DMS79 treated with DMSO at 0.1 percent for 48 hours (cell line): ENCODE measurements around the gene GALNT14.

Source experiments
- DNase-seq: peaks from one replicate; lab custom pipeline; 2025; lab: John Stamatoyannopoulos, UW

Gene GALNT14

DNA sequence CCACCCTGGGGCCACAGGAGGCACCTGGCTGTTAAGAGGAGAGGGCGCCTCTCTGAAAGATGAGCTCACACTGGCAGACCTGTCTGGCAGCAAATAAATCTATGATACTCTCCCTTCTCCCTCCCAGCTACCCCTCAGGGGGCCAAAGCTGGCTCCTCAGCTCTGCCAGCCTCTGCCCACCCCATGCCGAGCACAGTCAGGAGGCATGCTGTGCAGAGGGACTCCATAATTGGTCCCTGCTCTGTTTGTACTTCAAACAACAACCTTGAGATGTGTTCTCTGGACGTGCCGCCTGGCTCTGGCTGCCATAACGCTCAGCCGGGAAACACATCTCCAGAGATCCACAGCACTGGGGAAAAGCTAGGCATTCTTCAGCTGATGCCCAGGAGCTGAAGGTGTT, 126.7 kb downstream of the GALNT14 start:
- no peak for DNase-seq

DNA sequence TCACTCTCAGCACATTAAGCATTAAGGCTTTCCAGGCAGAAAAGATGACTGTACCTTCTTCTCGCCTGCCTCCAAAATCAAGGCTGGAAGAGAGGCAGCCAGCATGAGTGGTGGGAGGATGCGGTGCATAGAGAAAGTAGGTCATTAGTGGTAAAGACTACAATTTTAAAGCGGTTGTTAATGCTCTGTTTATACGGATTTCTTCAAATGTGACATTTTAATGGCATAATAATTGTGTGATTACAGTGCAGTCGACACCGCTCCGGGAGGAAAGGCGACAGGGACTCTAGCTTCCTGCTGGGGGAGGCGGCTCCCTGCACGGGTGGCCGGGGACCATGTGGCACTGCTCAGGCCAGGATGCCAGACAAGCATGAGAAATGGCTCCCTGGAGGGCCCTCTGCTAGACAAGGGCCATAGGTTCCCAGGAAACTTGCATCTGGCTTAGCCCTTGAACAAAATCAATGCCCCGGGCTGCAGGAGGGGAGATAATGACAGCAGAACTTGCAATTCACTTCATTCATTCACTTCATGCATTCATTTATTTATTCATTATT, 129.6 kb downstream of the GALNT14 start:
- no peak for DNase-seq

DNA sequence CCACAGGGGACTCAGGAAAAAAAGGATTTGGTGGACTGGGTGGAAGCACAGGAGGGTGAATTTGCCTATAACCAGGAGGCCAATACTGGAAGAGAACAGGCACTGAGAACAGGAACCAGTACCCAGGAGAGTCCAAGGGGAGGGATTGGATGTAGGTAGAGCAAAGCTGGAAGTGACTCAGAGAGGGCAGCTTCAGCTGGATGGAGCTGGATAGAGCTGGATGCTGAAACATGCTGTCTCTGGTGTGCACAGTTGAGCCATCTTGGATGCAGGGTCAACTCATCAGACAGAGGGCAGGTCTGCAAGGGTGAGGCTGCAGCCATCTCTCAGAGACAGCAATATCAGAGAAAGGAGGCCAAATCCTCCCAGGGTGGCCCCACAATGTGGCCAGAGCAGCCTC, 134.0 kb downstream of the GALNT14 start:
- DNase-seq: no peak

DNA sequence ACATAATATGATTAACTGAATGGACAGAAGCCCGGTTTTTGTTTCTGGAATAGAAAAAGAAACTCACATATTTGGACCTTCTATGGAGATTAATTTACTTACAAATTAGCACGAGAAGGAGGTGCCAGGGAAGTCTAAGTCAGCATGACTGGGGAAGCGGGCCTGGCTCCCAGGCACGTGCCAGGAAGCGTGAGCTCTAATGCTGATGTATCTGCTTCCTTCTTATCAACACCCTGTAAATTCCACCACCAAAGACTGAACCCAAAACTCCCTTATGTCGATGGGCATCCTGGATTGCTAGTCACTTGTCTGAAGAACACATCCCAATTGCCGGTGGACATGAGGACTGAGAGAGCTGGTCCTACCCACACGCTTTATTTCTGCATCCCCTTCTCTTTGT, 134.5 kb downstream of the GALNT14 start:
- DNase-seq: no peak

DNA sequence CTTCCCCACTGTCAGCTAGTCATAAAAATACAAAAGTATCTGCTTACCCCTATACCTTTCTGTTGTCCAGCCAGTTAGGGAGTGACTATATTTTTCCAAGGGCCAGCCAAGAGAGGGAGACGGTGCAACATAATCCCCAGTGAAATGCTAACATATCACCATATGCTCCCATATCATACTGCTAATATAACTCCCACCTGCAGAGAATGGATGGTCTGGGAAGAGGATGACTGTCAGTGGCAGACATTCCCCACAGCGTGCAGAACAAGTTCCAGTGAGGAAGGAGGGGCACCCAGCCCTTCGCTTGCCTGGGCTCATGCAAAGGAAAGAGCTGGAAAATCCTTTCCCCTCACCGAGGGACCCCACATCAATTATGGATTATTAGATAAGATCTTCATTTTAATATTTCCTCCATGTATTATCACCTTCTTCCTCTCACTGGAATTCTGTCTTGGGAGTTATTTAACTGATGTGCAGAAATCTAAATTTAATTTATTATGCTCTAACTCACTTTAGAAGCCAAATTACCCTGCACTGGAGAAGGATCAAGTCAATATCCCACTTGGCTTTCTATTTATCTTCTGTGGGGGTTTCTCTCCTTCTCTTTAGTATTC, 135.6 kb downstream of the GALNT14 start:
- DNase-seq: no peak

DNA sequence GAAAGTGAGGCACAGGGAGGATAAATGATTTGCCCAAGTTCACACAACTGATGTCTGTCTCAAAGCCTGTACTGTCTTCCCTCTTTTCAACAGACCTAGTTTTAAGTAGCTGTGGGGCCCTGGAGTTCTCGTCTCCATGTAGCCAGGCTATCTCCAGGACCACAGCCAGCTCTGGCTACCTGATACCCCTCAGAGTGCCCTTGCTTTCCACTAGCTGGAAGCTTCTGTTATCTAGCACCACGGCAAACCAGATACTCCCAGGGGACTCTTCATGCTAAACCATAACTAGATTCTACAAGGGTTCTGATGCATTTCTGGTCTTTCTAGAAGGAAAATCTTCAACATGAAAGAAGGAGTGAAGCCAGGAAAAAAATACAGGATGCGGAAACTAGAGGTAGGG, 137.3 kb downstream of the GALNT14 start:
- no peak for DNase-seq

DNA sequence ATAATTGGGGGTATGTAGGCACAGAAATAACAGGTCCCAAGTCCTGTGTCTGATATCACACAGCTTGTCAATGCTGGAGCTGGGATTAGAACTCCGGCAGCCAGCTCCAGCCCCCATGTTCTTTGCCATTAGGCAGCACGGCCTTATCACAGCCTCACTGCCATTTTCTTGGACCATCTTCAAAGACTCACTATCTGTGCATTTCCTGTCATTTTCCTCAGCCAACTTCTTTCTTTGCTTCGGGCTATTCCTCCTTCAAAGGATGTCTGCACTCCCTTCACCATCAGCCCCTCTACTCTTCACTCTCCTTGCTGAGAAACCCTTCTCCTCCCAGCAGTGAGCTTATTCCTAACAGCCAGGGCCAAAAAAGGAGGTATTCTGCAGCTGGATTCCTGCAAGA, 139.6 kb downstream of the GALNT14 start:
- DNase-seq: no peak

DNA sequence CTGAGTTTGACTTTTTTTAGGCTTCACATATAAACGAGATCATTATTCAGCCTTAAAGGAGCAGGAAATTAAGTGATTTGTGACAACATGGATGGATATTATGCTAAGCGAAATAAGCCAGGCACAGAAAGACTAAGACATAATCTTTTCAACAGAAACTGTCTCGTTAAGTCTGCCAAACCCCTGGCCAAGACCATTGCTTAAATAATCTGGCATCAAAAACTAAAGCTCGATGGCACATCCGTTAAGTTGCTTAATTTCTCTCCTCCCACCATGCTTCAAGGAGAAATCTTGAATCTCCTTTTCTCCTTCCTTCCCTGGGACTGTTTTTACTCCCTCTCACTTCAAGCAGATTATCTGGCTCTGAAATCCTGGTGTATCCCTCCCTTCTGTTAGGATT, 140.3 kb downstream of the GALNT14 start:
- DNase-seq: no peak

DNA sequence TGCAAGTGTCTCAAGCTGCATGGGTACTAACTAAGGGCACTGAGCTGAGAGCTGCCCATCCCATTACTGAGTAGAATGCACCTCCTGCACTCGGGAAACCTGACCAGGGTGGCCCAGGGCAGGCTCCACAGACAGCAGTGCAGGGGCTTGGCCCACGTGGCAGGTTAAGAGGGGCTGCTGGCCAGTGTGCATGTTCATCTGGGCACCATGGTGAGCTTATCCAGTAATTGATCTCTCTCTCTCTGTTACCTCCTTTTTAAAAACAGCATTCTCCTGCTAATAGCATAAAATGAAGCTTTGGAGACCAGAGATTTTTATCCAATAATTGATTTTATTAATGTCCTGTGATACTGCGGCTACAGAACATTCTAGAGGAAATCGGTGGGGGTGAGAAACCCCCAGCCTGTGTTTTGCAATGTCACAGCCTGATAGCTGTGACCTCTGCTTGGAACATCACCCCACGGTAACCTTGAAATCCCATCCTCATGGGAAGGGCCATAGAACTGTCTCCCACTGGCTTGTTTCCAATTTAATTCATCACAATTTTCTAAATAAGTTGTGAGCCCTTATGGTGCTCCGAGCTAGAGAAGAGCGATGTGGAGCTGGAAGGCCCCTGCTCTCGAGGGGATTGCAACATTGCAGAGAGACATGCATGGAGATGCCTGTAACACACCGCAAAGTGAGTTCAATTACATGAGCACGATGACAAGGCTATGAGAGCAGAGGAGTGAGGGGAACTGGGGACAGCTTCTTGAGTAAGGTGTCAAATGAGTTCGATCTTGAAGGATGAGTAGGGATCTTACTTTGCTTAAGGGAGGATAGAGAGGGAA, 143.8 kb downstream of the GALNT14 start:
- no peak for DNase-seq

DNA sequence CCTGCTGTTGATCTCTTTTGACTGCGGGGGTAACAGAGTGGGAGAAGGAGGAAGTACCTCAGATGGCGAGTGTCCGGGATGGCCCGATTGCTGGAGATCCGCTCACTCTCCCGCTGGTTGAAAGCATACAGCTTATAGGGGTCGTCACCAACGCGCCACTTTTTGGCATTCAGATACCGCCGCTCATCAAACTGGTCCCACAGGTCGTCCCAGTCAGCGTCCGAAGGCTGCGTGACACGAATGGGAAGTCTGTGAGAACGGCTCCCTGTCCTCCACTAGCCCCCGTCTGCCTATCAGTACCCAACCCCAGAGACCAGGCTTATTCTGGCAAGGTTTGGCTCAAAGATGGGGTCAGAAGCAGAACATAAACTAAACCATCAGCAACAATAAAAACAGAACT, 145.5 kb downstream of the GALNT14 start:
- DNase-seq: no peak

DNA sequence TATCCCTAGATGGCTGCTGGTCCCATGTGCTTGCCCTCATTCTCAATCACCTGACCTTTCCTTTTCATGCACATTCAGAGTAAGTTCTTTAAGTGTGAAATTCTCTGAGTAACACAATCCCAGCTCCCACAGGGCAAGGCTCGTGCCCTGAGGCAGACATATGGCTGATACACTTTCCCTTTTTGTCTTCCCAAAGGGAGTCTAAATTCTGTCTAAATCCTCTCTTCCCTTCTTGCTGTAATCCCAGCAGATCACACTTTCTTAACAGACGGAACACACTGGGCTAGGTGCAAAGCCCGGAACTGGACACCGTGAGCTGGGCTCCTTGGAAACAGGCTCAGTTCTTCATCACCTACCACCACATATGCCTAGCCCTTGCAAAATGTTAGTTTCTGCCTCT, 147.6 kb downstream of the GALNT14 start:
- no peak for DNase-seq

DNA sequence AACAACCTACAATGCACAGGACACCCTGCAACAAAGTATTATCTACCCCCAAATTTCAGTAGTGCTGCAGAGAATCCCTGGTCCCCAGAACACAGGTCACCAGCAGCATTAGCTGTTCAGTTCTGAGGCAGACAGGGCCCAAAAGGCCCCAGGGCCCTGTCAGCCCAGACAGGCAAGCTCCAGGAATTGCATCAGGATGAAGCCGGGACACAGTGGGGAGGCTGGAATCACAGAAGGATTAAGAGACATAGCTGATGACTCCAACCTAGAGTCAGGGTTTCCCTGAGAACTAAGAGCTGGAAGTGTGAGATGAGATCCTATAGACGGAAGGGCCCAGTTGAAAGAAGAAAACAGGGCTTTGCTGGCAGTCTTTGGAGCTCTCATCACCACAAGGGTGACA, 148.1 kb downstream of the GALNT14 start:
- no peak for DNase-seq

DNA sequence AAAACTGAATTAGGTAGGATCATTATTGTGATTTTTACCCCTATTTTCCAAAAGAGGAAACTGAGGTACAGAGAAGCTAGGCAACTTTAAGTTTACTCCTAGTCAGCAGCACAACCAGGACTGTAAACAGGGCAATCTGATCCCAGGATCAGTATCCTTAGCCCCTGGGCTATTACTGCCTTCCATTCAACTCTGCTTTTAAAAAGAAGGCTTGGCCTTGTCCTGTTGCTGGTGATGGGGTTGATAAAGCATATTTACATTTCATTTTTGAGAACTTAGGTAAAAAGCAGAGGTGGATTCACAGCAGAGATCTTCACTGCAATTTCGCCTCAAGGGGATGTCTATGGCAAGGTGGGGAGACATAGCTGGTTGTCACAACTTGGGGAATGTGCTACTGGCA, 148.5 kb downstream of the GALNT14 start:
- DNase-seq: no peak

DNA sequence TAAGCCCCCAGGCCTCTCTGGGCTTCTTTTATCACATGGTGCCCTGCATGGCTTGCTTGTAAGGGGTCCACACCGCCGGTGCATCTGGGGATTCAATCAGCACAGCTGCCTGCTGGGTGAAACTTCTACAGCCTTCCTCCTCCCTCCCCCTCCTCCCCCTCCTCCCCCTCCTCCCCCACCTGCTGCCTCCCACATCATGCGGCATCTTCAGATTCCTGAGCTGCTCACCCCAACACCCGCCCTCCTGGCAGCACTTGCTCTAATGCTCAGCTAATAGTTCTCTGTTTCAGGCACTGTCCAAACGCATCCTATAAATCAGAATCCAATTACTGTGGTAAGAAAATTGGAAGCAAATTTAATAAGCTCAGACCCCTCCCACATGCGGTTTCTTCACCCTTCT, 150.7 kb downstream of the GALNT14 start:
- DNase-seq: no peak

DNA sequence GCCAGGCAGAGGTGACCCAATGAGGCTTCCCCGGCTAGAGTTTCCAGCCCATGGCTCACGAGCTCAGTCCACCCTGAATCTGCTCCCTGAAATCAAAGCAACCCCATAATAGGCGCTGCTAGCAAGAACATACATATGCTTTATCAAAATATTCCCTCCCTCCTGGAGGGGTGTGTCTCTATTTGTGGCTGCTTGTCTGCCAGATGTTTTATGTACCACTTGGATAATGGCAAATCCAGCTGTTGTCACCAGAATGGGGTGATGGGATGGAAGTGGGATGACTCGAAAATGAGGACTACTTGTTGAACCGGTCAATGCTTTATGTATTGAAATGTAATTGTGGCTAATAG, 152.0 kb downstream of the GALNT14 start:
- no peak for DNase-seq

DNA sequence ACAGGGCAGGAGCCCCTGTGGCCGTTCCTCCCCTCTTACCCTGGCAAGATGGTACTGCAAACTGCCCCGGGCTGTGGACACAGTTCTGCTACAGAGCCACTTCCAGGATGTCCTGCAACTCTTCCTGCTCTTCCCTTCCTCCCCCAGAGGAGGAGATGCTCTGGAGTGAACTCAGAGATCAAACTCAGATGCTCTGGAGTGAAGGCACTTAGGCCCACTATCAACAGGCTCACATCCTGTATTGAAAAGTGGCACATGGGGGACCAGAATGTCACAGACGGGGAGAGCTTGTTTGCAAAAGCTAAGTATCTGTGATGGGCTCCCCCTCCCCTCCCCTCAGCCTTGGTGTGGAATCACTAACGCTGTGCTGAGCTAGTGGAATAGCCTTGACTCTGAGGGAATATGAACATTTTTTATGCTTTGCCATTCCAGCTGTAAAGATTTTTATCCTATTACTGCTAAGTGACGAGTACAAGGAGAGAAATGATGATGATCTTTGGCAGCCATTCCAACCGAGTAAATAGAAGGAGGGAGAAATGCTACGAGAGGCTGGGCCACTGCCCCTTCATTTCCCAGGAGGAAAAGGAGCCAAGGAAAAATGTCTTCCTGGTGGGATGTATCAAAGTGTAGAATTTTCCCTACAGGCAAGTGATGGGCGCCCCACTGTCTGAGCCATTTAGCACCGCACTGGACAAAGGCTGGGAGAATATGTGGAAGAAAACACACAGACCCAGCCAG, 152.6 kb downstream of the GALNT14 start:
- no peak for DNase-seq

DNA sequence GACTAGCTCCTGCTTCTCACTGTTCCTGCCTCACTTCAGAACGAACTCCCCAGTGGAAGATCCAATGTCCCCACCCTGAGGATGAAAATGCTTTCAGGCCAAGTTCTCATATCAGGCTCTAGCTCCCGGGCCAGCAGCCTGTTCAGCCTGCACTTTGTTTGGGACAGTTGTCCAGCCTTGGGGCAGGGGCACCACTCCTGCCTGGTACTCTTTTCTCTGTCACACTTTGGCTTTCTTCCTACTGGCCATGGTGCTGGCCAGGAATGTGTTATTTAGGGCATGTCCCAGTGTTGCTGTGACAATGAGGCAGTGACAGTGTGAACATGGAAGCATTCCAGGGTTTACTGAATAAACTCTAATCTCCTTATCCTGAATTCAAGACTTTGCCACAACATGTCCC, 154.1 kb downstream of the GALNT14 start:
- DNase-seq: no peak

DNA sequence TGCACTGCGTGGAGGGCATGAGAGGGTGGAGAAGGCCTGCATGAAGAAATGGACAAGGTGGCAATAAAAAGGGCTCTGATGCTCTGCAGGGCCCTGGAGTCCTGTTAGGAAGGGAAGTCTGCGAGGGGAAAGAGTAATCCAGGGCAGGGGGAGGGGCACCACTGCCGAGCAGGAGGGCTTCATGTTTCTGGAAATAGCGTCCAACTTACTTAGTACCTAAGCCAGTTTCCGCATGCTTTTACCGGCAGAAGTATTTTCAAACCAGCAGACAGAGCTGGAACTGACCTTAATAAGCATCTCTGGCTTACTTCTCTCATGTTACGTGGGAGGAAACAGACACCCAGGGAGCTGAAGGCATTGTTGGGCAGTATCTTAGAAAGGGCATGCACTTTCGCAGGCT, 156.7 kb downstream of the GALNT14 start:
- DNase-seq: no peak

DNA sequence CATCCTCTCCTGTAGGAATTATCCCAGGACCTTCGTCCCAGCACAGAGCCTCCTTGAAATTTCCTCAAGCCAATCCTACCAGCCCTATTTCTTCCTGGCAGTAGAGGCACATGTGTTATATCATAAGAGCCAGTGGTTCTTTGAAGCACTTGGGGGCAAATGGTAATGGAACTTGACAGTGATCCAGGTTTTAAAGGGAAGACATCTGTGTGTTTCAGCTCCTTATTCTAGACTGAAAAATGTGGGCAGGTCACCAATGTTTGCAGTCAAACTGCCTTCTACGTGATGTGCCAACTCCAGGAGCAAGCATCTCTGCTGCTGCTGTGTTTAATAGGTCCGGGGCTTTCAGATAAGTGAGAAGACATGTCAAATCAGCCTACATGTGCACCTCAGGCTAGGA, 157.1 kb downstream of the GALNT14 start:
- no peak for DNase-seq

DNA sequence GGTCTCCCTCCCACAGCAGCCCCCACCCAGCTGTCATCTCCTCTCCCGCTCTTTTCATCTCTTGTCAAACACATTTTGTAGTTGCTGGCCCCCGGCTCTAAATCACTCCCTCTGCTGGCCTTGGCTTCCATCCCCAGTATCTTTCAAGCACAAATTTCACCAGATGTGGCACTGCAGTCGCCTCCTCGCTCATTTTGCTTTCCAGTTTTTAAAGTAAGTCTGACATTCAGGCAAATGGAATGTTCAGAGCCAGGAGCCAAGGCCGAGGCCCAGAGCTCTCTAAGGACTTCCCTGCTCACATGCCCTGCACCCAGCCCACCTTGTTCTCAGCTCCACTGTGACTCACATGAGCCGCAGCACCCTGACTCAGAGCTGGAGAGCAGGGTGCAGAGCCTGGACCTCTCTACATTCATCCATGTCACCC, 158.4 kb downstream of the GALNT14 start:
- no peak for DNase-seq

DNA sequence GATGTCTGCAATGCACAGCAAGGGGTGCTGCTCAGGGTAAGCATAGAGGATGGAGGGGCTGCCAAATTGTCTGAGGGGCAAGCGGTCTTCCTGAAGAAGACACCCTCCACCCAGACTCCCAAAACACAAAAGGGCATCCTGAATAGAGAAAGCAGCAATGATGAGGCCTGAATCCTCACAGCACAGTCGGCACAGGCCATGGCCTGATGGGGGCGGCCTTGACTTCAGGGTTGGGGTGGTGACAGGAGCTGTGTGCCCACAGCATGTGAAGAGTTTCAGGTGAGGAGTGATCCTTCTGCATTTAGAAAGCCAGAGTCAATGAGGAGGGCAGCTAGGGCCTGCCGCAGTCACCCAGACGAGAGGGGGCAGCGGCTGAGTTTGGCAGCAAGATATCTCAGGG, 159.4 kb downstream of the GALNT14 start:
- no peak for DNase-seq

DNA sequence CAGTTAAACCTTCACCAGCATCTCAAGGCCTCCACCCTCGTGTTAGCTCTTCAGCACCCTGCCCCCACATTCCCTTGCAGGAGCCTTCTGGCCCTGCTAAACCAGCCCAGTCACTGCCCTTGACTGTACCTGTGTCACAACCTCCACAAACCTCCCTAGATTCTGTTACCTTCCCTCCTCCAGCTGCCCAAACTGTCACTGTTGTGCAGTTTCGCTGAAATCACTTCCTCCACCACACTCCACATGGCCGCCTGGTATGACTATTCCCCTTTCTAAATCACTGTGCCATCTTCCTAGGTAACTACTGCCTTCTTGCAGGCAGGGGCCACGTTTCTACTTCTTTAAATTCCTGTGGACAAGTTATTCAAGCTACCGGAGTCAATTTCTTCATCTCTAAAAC, 160.2 kb downstream of the GALNT14 start:
- DNase-seq: no peak

DNA sequence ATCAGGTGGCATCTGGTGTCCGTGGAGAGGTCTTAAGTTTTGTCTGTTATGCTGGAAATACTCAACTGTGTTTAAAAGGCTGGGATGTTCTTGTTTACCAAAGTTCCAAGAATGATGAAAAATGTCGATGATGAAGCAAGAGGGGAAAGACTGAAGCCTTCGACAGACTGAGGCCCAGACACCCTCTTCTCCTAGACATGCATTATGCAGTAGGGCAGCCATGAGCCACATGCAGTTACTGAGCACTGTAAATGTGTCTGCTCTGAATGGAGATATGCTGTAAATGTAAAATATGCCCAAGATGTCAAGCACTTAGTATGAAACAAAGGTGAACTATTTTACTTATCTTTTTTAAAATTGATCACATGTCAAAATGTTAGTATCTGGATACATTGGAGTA, 163.1 kb downstream of the GALNT14 start:
- DNase-seq: no peak
